ENCODE data around the gene CHRNA5. TPM values are rescaled to one million over a fixed set of nuclear protein-coding genes. Genes with fewer than 3 reads are reported as not detected.

Gene CHRNA5
- total and polyA plus RNA-seq, 9 of the 15 experiments (the other 6 are each of a cell fraction or from before 2014, with no cell fraction given): 2.8 to 16.1 (median 11.4) TPM

- TF ChIP-seq ZNF551 (CRISPR knock-in tag; IDR thresholded peaks at IDR 0.05): no peak
- no peak for TF ChIP-seq ZNF282 (CRISPR knock-in tag; IDR thresholded peaks at IDR 0.05)
- no peak for TF ChIP-seq FOXK1 (CRISPR knock-in tag; IDR thresholded peaks at IDR 0.05; ENCODE audit: borderline replicate concordance)
- TF ChIP-seq PURB (CRISPR knock-in tag; IDR thresholded peaks at IDR 0.05; ENCODE audit: low read depth): no peak
- no peak for TF ChIP-seq ZNF780A (CRISPR knock-in tag; IDR thresholded peaks at IDR 0.05)
- TF ChIP-seq ZNF764 (CRISPR knock-in tag; IDR thresholded peaks at IDR 0.05; ENCODE audit: low read depth): no peak
- TF ChIP-seq ESRRA (IDR thresholded peaks at IDR 0.05; ENCODE audit: borderline replicate concordance, low read depth): no peak
Measured at GRCh38 chr15:78605201-78605600, 39.9 kb downstream of the CHRNA5 start (continued).

- Histone ChIP-seq H3K36me3 (ENCODE audit: control insufficient read depth, insufficient read depth, low read length) (no peaks in the 10 kb centered on the region), H3K4me2 (ENCODE audit: insufficient read depth, low read length) (no peak overlapping the region), H3K27ac (ENCODE audit: extremely low read depth, low read depth, low read length) (no peak overlapping the region), H3K9me1 (ENCODE audit: control insufficient read depth, insufficient read depth, low read length) (no peaks in the 10 kb centered on the region), H3K9me3 (replicated peaks; ENCODE audit: control insufficient read depth, insufficient read depth, low read depth, low read length) (no peaks in the 10 kb centered on the region), H3K79me2 (ENCODE audit: control insufficient read depth, insufficient read depth, low read length) (no peaks in the 10 kb centered on the region), H3K4me1 (replicated peaks in 1 of 2; ENCODE audit: control insufficient read depth in 2 of 2, insufficient read depth in 2 of 2, low read length in 2 of 2) (no peaks in the 10 kb centered on the region), H3K27me3 (ENCODE audit: control insufficient read depth in 2 of 2, insufficient read depth in 2 of 2, low read length in 2 of 2) (peaks cover 19 to 41% of the 10 kb centered on the region in 2 experiments), H2AFZ (ENCODE audit: low read depth, low read length) (no peak overlapping the region), H3K9ac (ENCODE audit: insufficient read depth in 1 of 2, low read depth in 2 of 2, low read length in 2 of 2) (no peak overlapping the region), H3K4me3 (no peak overlapping the region), H4K20me1 (replicated peaks; ENCODE audit: control insufficient read depth, insufficient read depth, low read length) (0 out of 2 replicates have a peak, but pooled peaks cover 4% of the 10 kb centered on the region)
- no peak for FAIRE-seq
- CTCF ChIA-PET (ENCODE audit: low intra/inter-chr PET ratio): no interaction called here
- in situ Hi-C loops (cut with MboI): no loop called here
- intact Hi-C loops (cut with micrococcal nuclease): no loop called here
- DNase-seq (ENCODE audit: extremely low read depth in 1 of 4, low spot score in 3 of 4): no peak
- no TSS peak for BruUV-seq (replicated peaks)
- POLR2A ChIA-PET: no interaction called here
- 14% methylated on average over 4 of the region's 4 CpGs for WGBS (ENCODE audit: insufficient coverage, low coverage, missing lambda C conversion rate)
- no peak for ATAC-seq
- TF ChIP-seq SNRNP70 (optimal IDR thresholded peaks at IDR 0.05; ENCODE audit: low read depth, low read length) (no peak), TARDBP (IDR thresholded peaks at IDR 0.05) (no peak), NCOA4 (IDR thresholded peaks at IDR 0.05; ENCODE audit: partially characterized antibody) (no peak), GTF3C2 (IDR thresholded peaks at IDR 0.05; ENCODE audit: borderline replicate concordance, extremely low read depth, insufficient read length) (no peak), ELK3 (CRISPR knock-in tag; IDR thresholded peaks at IDR 0.05) (no peak), BRF1 (IDR thresholded peaks at IDR 0.05; ENCODE audit: borderline replicate concordance, extremely low read depth, insufficient read length) (no peak), MXD1 (CRISPR knock-in tag; IDR thresholded peaks at IDR 0.05; ENCODE audit: borderline replicate concordance, poor library complexity, severe bottlenecking) (no peak), GTF2A2 (tag; IDR thresholded peaks at IDR 0.05) (no peak), ZC3H4 (CRISPR knock-in tag; IDR thresholded peaks at IDR 0.05; ENCODE audit: borderline replicate concordance) (no peak), KLF16 (IDR thresholded peaks at IDR 0.05) (no peak), BCL6 (CRISPR knock-in tag; IDR thresholded peaks at IDR 0.05) (no peak)
Measured at GRCh38 chr15:78605680-78606079, 40.4 kb downstream of the CHRNA5 start.

All from K562 (cell line).